HG03280 (cell line): Measurements from ENCODE around the gene MKKS.
"Not testable (repeated sequence)": the region's sequence is repeated elsewhere in the genome, so short reads cannot be mapped to it uniquely, and the experiment has no call there.

ENCODE experiments used
- ATAC-seq: cut with Tn5 transposase; IDR thresholded peaks from one replicate; pipeline ENCODE4 v1.9.1; 2021; ENCODE audit warnings: mild to moderate bottlenecking, moderate library complexity; ENCODE audit not compliant: unreplicated experiment

Gene MKKS

DNA sequence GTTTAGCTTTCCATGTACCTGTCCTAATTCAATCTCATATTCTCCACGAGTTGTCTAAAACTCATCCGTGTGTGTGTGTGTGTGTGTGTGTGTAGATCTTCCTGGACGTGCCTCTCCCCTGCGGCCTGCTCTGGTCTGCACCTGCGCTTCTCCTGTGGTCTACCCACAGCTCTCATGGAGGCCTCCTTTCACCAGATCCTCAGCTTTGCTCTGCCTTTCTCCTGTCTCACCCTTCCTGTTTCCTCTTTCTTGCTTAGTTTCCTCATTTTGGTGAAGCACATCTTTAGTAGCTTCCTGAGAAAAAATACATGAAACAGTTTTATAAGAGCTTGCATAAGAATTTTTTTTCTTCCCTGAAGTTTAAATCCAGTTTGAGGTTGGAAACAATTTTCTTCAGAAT is 19.2 kb upstream of the MKKS start:
- ATAC-seq = peak; percentile 88

DNA sequence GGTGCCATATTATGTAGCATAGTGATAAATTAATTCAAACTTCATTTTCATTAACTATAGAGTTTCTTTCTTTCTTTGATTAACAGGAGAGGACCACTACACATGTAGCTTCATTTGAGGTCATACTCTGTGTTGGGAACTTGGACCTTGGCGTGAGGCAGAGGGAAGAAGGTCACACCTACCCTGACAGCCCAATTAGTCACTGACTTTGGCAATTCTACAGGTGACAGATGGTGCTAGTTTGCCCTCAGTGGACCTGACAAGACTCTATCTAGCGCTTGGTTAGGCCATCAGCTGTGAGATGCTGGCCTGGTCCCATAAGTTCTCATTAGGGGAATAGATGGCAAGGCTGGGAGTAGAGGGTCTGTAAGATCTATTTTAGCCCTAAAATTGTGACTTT is 15.2 kb upstream of the MKKS start:
- ATAC-seq = no peak

DNA sequence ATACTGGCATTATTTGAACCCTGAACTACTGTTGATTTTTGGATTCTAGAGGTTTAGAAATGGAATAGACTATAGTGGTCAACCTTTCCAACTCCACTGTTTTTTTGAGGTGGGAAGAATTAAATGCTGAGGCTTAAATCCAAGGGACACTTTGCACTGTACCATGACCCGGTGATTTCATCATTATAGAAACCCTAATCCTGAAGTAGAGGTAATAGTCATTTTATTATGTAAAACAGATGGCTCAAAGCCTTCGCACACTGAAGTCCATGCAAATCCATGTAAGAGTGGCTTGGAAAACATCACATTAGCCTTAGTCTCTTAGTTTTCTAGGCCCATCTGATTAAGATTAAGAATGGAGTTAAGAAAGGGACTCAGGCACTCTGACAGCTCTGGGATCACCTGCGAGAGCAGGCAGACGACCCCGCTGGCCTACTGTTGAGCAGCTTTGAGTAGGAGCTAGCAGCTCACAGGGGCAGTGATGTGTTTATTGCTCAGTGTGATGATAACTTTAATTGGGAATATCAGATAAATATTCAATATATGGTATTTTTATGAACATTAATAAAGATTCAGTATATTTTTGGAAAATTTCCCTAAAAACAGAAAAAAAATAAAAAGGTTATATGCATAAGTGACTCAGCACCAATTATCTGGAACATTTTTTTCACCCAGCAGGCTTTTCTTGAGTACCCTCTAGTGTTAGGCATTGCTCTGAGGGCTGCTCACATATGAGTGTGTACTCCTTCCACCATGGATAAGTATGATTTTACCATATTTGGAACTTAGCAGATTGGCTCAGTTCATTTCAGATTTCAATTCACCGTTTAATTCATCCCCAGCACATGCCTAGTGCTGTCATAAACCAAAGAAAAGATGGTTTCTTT is 14.5 kb upstream of the MKKS start:
- no peak for ATAC-seq

DNA sequence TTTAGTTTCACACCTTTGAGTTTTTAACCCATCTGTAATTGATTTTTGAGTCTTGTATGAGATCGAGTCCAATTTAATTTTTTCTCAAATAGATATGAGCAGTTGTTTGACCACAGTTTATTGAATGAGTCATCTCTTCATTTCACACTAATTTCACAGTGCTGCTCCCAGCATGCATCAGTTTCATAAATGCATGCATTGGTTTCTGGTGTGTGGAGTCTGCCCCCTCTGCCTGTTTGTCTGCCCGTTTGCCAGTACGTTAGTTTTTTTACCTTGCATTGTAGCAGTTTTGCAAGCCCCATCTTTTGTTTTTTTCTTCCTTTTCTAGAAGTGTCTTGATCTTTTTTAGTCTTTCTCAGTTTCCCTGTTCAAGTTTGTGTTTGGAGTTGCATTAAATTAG is 13.0 kb upstream of the MKKS start:
- ATAC-seq = peak; percentile 98

DNA sequence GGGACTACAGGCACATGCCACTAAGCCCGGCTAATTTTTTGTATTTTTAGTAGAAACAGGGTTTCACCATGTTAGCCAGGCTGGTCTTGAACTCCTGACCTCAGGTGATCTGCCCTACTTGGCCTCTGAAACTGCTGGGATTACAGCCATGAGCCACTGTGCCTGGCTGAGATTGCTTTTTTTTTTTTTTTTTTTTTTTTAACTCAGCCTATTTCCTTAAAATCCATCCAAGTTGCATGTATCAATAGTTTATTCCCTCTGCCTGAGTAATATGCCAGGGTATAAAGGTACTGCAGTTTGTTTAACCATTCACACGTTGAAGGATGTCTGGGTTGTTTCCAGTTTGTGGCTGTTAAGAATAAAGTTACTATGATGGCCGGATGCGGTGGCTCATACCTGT is 11.7 kb upstream of the MKKS start:
- ATAC-seq = no peak

DNA sequence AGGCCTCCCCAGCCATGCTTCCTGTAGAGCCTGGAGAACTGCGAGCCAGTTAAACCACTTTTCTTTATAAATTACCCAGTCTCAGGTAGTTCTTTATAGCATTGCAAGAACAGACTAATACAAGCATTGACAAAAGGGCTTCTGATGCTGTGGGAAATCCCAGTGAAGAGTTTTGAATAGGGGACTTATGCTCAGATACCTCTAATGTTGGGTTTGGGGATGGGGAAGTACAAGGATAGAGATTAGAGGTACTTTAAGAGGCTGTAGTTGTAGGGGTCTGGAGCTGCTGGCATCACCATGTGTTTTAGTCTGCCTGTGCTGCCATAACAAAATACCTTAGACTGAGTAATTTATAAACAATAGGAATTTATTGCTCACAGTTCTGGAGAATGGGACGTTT is 9.9 kb upstream of the MKKS start:
- no peak for ATAC-seq

DNA sequence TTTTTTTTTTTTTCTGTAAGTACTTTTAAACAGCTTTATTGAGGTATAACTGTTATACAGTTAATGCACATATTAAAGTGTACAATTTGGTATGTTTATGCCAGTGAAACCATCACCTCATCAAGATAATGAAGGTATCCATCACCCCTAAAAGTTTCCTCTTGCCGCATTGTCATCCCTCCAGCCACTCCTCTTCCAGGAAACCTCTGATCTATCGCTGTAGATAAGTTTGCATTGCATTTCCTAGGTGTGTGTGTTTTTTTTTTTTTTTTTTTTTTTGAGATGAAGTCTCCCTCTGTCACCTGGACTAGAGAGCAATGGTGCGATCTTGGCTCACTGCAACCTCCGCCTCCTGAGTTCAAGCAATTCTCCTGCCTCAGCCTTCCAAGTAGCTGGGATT is 4.2 kb upstream of the MKKS start:
- no peak for ATAC-seq

DNA sequence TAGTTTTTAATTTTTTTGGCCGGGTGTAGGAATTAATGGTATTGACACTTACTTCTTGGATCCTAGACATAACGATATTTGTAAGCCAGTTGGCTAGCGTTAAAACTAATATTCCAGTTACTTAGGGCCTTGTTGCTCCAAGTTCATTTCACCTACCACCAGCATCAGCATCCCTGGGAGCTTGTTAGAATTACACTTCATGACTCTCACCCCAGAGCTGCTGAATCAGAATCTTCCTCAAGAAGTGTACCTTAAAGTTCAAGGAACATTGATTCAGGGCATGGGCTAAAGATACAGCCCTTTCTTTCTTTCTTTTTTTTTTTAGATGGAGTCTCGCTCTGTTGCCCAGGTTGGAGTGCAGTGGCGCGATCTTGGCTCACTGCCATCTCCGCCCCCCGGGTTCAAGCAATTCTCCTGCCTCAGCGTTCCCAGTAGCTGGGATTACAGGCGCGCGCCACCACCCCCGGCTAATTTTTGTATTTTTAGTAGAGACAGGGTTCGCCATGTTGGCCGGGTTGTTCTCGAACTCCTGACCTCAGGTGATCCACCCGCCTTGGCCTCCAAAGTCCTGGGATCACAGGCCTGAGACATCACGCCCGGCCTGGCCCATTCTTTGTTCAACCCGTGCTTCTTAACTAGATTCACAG is 2.2 kb upstream of the MKKS start:
- ATAC-seq = no peak

DNA sequence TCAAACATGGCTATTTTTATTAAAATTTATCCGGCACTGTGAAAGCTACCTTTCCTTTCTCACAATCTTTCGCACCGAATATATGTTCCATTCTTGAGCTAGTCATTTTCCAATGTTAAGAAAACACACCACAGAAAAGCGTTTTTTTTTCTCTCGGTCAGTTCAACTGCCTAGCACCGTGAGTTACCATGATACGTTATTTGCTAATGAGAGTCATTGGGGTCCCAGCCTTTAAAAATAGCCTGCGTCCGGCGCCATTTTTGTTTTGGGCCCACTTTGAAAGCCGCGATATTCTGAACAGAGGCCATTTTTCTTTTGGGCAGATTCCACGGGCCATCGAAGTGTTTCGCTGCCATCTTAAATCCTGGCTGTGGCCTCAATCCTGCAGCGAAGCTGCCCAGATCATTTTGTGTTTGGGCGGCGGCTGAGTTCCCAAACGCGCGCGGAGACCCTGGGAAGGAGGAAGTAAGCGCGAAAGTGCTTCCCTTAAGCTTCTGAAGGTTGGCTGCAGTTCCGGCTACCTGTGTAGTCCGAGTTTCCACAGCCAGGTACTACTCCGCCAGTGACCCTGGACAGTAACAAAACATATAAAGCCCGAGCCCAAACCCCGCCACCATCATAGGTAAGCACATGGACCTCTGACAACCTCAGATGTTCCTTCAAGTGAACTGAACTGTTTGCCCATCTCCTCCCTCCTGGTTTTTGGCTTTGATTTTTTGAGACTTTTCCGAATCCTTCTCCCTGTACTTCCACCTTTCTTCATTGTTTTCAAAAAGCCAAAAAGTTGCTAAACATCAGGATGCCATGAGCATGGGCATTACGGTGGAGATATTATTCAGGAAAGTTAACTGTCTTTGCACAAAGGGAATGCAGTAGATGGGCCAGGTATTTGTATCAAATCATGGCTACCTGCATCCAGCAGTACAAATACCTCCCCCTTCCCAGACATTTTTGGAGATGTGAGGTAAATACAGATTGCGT is 1.1 kb upstream of the MKKS start, which contains the start of gene SLX4IP:
TSS of gene SLX4IP (plus strand) at position 474 of the 981 bp plus-strand sequence. CDS start 22,900 bp downstream, outside the sequence.
- peak; percentile 56 for ATAC-seq

DNA sequence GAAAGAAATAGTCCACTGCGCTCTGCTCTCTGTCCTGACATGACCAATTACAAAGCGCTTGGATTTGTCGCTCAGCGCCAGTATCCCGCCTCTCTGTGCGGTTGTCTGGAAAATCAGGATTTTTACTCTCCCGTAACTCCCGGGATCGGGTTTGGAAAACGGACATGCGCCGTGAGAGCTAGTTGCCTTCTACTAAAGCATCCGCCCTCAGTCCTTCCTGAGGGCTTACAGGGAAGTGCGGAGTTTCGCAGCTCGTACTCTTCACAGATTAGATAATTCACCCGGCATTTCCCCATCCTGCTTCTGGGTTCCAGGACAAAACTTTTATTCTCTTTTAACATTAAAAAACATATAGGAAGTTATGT is 427 bp upstream of the MKKS start:
- ATAC-seq = peak; percentile 39

DNA sequence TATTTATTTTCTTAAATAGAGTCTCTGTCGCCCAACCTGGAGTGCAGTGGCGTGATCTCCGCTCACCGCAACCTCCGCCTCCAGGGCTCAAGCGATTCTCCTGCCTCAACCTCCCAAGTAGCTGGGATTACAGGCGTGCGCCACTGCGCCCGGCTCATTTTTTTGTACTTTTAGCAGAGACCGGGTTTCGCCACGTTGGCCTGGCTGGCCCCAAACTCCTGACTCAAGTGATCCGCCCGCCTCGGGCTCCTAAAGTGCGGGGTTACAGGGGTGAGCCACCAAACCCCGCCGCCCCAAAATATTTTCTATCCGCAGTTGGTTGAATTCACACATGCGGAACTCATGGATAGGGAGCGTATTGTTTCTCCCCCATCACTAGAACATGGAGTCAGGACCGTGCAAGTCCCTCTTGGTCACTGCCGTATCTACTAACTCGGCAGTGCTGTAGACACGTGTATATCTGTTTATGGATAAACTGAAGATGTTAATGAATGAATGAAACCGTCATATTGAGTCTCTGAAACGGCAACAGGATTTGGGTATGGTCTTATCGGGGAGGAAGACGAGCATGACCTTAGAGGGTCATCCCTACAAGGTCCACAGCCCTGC is 904 bp downstream of the MKKS start:
- no peak for ATAC-seq

DNA sequence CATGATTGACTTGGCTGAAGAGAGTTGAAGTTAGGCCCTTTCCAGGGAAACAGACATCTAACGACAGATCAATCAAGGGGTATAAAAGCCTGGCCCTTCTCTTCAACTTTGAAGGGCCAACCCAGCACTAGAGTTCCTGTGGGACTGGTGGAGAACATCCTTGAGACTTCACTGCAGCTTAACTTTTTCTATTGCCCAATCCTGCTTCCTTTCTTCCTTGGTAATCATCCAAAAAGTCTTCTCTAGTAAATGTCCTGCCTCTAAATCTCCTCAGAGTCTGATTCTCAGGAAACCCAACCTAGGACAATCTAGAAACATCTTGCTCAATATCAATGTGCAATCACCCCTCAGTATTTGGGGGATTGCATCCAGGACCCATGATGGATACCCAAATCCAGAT is 1.9 kb downstream of the MKKS start:
- ATAC-seq = no peak

DNA sequence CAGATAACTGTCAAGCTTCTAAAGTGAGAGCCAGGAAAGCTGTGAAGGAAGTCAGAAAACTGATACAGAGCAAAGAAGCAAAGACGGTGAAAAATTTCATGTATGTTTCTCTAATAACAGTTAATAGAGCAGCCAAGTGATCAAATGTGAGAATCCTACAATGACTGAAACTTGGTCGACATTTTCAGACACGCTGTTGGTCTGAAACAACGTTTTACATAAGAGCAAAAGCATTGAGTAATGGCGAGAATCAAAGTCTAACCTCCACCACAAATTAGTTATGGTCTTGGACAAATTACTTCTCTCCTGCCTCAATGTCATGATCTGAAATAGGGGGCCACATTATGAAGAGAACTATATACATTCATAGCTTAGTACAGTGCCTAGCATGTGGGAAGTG is 3.3 kb downstream of the MKKS start:
- no peak for ATAC-seq

DNA sequence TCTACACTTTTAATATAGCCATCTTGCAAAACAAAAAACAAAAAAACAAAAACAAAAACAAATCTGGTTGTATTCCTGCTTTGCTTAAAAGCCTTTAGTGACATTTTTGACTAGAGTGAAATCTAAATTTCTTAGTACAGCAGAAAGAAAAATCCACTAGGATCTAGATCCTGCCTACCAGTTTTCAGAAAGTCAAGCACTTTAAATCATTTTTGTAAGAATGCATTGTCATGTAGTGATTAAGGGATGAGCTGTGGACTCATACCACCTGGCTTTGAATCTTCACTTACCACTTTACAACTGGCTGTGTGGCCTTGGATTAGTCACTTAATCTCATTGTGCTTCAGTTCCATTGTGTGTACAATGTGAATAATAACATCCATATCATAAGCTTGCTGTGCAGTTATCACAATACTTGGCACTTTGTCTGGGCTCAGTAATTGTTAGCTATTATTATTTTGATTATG is 4.0 kb downstream of the MKKS start:
- no peak for ATAC-seq

DNA sequence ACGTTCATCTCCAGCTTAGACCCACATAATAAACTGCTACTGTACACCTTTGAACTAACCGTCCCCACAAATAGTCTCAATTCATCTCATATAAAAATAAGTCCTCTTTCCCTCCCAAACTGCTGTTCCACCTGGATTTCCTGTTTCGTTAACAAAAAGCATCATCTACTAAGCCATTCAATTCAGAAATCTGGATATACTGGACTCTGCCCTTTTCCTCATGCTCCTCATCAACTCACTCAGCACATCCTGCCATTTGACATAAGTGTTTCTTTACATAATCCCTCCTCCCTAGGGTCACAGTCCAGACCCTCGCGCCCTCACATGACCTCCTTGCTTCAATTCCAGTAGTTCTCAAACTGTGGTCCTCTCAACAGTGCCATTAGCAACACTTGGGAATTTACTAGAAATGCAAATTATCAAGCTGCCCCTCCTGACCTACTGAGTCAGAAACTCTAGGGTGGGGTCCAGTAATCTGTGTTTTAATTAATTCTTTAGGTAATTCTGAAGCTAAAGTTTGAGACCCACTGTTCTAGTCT is 4.5 kb downstream of the MKKS start:
- ATAC-seq = no peak

DNA sequence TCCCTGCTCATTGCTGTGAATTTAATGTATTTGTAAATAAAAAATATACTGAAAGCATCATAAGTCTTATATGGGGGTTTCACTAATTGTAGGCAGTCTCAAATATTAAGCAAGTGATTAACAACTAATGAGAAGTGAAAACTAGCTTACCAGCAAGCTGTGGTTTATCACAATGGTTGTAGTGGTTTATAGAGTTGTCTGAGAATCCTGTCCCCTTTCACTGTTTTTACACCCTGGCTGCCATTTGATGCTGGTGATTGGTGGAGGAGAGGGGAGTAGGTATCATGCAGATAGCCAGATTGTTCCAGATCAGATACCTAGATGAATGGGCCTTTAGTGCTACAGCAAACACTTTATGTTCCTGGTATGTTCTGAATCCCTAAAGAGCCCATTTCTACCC is 6.0 kb downstream of the MKKS start:
- no peak for ATAC-seq

DNA sequence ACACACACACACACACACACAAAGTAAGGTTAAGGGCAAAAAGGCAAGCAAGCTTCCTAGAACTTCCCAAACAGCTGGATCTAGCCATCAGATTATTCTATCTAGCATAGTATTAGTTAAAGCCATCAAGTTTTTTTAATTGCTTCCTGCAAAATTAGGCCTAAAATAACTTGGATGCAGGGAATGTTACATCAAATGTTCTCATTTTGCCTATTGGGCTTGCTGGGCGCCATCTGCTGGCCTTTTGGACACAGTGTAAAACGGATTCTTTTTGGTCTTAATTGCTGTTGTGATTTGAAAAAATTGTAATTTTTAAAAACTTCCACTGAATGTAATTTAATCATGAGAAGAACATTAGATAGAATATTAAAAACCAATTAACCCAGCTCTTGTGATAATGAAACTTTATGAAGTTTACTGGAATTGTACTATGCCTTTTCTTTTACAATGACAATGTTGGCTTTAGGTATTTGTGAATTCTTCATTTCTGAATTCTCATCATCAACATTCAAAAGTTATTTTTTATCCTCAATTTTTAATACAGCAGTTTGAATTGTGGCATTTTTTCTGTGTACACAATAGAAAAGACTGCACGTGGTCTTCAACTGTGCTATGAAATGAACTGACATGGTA is 6.8 kb downstream of the MKKS start:
- ATAC-seq = no peak

DNA sequence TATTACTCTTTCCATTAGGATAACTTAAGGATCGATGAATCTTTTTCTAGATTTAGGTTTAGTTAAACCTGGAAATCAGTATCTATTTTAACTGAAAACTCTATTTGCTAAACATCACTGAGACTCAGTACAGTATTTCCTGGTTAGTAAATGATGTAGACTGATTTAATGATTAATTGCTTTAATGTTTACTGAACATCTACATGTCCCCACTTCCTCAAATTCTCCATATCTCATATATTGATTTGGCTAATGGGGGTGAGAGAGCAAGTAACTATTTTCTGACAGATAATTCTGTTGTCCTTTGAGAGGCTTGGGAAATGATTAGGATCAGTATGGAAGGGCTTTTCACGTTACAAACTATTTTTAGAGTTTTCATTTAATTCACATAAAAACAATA is 10.3 kb downstream of the MKKS start:
- ATAC-seq = no peak

DNA sequence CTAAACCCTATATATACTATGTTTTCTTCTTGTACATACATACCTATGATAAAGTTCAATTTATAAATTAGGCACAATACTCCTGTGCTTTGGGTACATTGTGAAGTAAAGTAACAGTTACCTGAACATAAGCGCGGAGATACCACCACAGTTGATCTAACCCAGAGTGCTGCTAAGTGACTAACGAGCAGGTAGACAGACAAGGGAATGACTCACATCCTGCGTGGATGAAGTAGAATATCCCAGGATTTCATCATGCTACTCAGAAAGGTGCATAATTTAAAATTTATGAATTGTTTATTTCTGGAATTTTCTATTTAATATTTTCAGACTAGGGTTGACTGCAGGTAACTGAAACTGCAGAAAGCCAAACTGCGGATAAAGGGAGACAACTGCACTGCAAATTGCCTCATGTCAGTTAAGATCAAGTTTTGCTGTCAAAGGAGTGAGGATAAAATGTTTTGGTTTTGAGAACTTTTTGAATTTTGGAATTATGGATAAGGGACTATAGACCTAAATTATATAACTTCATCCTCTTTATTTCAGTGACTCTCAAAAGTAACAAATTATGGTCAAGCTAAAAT is 14.4 kb downstream of the MKKS start:
- ATAC-seq = no peak

DNA sequence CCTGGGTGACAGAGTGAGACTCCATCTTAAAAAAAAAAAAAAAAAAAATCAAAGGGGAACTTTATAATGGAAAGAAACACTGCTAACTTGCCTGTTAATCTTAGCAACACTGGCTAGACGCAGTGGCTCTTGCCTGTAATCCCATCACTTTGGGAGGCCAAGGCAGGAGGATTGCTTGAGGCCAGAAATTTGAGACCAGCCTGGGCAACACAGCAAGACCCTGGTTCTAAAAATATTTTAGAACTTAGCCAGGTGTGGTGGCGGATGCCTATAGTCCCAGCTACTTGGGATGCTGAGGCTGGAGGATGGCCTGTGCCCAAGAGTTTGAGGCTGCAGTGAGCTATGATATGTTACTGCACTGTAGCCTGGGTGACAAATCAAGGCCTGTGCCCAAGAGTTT is 16.8 kb downstream of the MKKS start:
- ATAC-seq = not testable (repeated sequence)
